B cell (primary cell): ENCODE data around the gene PCGF2.

Experiments used
- CTCF ChIP-seq: fragments of 200-600 bp; IDR thresholded peaks from one replicate; pipeline ENCODE4 v1.8.0; 2022; ENCODE audit warnings: antibody characterized with exemption, mild to moderate bottlenecking
- EZH2 ChIP-seq: IDR thresholded peaks from 2 replicates; pipeline ENCODE4 v1.6.1; 2012; ENCODE audit warnings: borderline replicate concordance, low read depth, mild to moderate bottlenecking, moderate library complexity, low read length; ENCODE audit not compliant: insufficient read depth, poor library complexity, severe bottlenecking

GRCh38 chr17:38707678-38708351 lies 40.3 kb downstream of the PCGF2 start:
- no peak for TF ChIP-seq CTCF
- TF ChIP-seq EZH2, result no peak
